Uterus (tissue), 2 donors: ENCODE results near the gene HTT.

ENCODE experiments used
- CTCF ChIP-seq, 4 experiments: fragments of 200-600 bp in 2 of 4; fragments of 450-650 bp in 2 of 4; sonication (generic) in 2 of 4; IDR thresholded peaks; one replicate each; pipeline ENCODE4 v1.5.1; 2016 to 2019; ENCODE audit warnings: antibody characterized with exemption in 4 of 4, mild to moderate bottlenecking in 2 of 4, moderate library complexity in 1 of 4
- POLR2A ChIP-seq, 2 donors: fragments of 450-650 bp; IDR thresholded peaks; one replicate each; pipeline ENCODE4 v1.6.1; 2016; ENCODE audit warnings: antibody characterized with exemption in 2 of 2, mild to moderate bottlenecking in 1 of 2, moderate library complexity in 1 of 2

- TF ChIP-seq CTCF (IDR thresholded peaks at IDR 0.05), result no peak
- TF ChIP-seq POLR2A (IDR thresholded peaks at IDR 0.05), result no peak
Observed at GRCh38 chr4:3192827-3193226, 118.3 kb downstream of the HTT start.
